AG09309 (cell line): Measurements from ENCODE around the gene SPECC1L.

ENCODE experiments used
- DNase-seq: peaks from one replicate; pipeline ENCODE4 v3.0.0-alpha.2; 2010; ENCODE audit warnings: low read depth
- H3K4me3 ChIP-seq: 2 replicates; pipeline ENCODE4 v1.5.1; 2011; ENCODE audit warnings: mild to moderate bottlenecking, low read depth, low read length, moderate library complexity; ENCODE audit not compliant: control insufficient read depth
- TF ChIP-seq, protein P1 (sequence below): IDR thresholded peaks from 2 replicates; pipeline ENCODE4 v1.5.1; 2011; ENCODE audit warnings: mild to moderate bottlenecking, low read depth, low read length, inconsistent platforms; ENCODE audit not compliant: insufficient read depth, control insufficient read depth; ENCODE audit errors: missing control alignments

SPECC1L gene

DNA sequence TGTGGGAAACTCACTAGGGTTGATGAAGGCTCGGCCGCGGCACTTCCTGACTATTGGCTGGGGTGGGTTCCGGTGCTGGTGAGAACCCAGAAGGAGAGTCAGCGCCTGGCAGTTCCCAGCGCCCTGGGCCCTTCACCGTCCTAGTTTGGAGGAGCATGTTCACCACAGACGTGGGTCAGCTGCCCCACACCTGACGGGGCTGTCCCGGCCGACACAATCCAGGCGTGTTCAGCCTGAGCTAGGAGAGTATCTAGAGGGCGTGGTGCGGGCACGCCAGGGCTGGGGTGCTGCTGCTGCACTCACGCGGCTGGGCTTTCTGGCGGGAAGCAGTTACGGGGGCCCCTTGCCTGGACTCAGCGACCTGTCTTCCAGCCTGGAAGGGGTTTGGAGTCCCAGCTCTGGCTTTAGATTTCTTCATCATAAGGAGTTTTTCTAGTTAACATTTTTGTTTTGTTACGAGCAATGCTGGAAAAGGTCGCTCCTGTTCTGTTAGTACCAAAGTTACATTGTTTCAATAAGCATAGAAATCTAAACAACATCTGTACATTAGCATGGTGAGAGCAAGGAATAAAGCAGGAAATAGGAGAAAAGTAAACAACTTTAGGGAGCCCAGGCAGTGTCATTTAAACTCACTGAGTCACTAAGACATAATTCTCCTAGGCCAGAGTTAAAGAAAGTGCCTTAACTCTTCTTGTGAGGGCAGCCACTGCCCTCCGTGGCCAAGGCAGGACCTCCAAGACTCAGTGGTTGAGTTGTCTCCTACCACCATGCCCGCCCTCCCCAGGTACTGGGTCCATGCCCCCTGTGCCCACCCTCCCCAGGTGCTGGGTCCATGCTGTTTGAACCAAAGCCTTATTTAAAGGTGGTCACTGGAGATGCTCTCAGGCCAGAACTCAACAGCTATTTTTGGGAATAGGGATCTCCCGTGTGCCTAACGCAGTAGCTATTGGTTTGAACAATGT lies 144.6 kb downstream of the SPECC1L start:
- TF ChIP-seq, protein P1, sequence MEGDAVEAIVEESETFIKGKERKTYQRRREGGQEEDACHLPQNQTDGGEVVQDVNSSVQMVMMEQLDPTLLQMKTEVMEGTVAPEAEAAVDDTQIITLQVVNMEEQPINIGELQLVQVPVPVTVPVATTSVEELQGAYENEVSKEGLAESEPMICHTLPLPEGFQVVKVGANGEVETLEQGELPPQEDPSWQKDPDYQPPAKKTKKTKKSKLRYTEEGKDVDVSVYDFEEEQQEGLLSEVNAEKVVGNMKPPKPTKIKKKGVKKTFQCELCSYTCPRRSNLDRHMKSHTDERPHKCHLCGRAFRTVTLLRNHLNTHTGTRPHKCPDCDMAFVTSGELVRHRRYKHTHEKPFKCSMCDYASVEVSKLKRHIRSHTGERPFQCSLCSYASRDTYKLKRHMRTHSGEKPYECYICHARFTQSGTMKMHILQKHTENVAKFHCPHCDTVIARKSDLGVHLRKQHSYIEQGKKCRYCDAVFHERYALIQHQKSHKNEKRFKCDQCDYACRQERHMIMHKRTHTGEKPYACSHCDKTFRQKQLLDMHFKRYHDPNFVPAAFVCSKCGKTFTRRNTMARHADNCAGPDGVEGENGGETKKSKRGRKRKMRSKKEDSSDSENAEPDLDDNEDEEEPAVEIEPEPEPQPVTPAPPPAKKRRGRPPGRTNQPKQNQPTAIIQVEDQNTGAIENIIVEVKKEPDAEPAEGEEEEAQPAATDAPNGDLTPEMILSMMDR: no peak
- H3K4me3 ChIP-seq: no peak overlapping the region

DNA sequence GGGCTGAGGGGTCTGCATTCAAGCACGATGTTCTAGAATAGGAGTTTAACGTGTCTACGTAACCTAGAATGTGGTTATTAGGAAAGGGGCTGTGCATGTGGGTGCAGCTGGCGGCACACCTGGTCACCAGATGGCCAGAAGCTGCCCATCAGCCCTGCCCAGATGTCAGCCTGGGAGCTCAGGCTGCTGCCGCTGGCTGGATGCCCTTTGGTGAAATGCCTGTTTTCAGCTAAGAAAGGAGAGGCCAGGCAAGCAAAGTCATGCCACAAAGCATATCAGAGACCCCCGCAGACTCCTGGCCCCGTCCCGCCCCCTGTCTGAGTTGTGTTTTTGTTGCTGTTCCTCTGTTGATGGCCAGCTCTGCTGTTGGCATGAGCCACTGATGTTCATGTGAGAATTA lies 145.5 kb downstream of the SPECC1L start:
- no peak for DNase-seq
- no peak overlapping the region for H3K4me3 ChIP-seq
- TF ChIP-seq, protein P1: no peak

More for the DNA sequence above, 144.6 kb downstream of the SPECC1L start:
- DNase-seq: no peak

DNA sequence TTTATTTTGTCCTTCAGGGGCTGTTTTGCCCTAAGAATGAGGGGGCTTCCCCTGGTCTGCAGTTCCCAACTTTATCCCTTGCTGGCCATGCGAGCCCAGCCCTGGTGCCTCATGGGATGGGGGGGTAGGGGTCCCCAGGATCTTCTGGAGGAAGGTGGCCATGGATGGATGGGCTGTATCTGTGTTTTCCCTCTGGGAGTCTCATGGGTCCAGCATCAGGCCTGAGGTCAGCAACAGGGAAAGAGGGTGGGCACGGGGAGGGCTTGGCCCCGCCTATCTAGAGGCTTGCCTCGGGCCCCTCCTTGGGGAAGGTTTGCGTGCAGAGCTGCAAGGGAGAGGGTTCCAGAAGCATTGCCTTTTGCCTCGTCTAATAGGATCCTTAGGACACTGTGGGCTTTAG lies 146.0 kb downstream of the SPECC1L start:
- DNase-seq: no peak
- TF ChIP-seq, protein P1: no peak
- H3K4me3 ChIP-seq: no peak overlapping the region

DNA sequence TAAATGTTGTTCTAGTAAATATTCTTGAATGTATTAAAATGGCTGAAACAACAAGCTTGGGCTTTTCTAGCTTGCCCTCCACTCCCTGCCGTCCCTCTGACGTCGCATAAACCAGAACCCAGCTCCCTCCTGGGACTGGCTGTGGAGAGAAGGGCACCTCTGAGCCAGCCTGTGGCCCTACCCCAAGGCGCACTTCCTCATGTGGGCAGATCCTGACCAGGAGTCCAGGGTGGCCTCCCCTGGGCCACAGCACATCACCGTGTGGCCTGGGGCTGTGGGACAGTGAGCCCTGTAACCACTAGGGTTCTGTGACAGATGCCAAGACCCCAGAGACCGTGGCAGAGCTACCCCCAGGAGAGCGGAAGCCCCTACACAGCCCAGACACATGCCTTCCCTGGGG lies 146.6 kb downstream of the SPECC1L start:
- TF ChIP-seq, protein P1: no peak
- DNase-seq: no peak
- H3K4me3 ChIP-seq: no peak overlapping the region

DNA sequence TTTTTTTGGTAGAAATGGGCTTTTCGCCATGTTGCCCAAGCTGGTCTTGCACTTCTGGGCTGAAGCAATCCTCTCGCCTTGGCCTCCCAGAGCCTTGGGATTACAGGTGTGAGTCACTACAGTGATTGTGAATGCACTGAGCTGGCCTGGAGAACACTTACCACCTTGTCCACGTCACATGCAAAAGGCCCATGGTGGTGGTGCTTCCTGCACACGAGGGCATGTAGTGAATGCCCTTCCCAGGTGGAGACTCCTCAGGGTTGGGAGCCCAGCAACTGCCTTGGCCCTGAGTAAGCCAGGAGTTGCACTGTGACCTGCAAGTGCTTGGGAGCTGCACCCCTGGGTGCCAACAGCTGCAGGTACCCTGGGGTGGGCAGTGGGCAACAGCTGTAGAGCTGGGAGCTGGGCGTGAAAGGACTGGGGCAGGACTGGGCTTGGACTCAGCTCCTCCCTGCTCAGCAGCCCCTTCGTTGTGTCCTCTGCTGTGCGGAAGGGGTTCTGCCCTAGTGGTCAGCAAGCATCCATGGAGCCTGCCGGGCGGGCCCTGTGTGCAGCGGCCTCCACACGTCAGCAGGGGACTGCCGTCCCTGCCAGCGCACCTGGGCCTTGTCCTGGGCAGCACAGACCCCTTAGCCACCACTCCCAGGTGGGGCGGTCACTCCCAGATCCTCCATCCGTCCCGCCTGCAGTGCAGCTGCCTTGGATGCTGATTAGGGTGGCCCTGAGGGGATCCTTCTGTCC lies 147.4 kb downstream of the SPECC1L start:
- no peak overlapping the region for H3K4me3 ChIP-seq
- TF ChIP-seq, protein P1: no peak
- no peak for DNase-seq

DNA sequence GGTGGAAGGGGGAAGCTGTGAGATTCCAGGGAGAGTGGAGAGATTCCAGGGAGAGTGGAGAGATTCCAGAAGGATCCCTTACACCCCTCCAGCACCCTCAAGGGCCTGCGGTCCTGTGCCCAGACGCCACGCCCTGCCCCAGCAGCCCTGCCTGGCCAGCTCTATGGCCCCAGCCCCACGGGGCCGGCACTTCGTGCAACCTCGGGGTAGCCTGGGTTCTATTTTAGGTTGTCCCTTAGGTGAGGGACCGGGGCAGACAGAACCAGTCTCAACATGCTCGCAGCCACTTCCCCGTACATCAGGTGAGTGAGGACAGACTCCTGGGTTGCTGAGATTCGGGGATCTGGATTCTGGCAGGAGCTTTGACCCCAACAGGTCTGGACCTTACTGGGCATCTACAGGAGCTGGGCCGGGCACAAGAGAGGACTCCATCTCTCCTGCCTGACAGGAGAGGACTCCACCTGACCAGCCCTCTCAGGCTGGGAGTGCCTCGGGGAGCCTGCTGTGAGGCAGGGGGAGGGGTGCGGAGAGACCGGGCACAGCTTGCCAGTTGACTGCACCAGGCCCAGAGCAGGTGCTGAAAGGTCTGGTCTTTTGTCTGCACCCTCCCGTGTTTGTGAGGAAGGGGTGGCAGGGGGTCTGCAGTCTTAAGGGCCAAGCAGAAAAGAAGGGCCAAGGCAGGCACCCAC lies 148.3 kb downstream of the SPECC1L start:
- TF ChIP-seq, protein P1: no peak
- no peak overlapping the region for H3K4me3 ChIP-seq
- no peak for DNase-seq
